Endodermal cell (in vitro differentiated cells): ENCODE measurements around the gene PTPMT1. TPM values are rescaled to one million over a fixed set of nuclear protein-coding genes. Genes with fewer than 3 reads are reported as not detected.

ENCODE experiments used
- DNase-seq: peaks from one replicate; pipeline ENCODE4 v3.0.0-alpha.2; 2017
- H3K27ac ChIP-seq: 2 replicates; pipeline ENCODE4 v1.5.1; 2013; ENCODE audit warnings: mild to moderate bottlenecking, low read depth, low read length, moderate library complexity
- H3K27me3 ChIP-seq: 2 replicates; pipeline ENCODE4 v1.6.1; 2013; ENCODE audit warnings: mild to moderate bottlenecking, low read length, moderate library complexity; ENCODE audit not compliant: insufficient read depth, control insufficient read depth, poor library complexity, severe bottlenecking
- H3K36me3 ChIP-seq: 2 replicates; pipeline ENCODE4 v1.7.0; 2013; ENCODE audit warnings: mild to moderate bottlenecking, low read length, moderate library complexity; ENCODE audit not compliant: control insufficient read depth, insufficient read depth
- H3K4me1 ChIP-seq: one replicate; pipeline ENCODE4 v1.7.0; 2013; ENCODE audit warnings: low read length; ENCODE audit not compliant: control insufficient read depth, insufficient read depth
- H3K4me3 ChIP-seq: 2 replicates; pipeline ENCODE4 v1.5.1; 2013; ENCODE audit warnings: mild to moderate bottlenecking, low read length, moderate library complexity
- H3K9ac ChIP-seq: 2 replicates; pipeline ENCODE4 v1.6.1; 2013; ENCODE audit warnings: mild to moderate bottlenecking, low read length, moderate library complexity; ENCODE audit not compliant: poor library complexity, severe bottlenecking; ENCODE audit errors: extremely low read depth
- H3K9me3 ChIP-seq: 2 replicates; pipeline ENCODE4 v1.6.1; 2013; ENCODE audit warnings: mild to moderate bottlenecking, low read length, moderate library complexity; ENCODE audit not compliant: control insufficient read depth
- H3K27ac Mint-ChIP-seq: 2 replicates; pipeline ENCODE4 v1.8.0; 2020; ENCODE audit warnings: mixed read lengths
- H3K27me3 Mint-ChIP-seq: 2 replicates; pipeline ENCODE4 v1.8.0; 2021; ENCODE audit warnings: mild to moderate bottlenecking, mixed read lengths; ENCODE audit not compliant: insufficient read depth
- H3K36me3 Mint-ChIP-seq: 2 replicates; pipeline ENCODE4 v1.8.0; 2020; ENCODE audit warnings: low read depth, mixed read lengths
- H3K4me1 Mint-ChIP-seq: 2 replicates; pipeline ENCODE4 v1.8.0; 2020; ENCODE audit warnings: mixed read lengths
- H3K4me3 Mint-ChIP-seq: 2 replicates; pipeline ENCODE4 v1.8.0; 2020; ENCODE audit warnings: mild to moderate bottlenecking, moderate library complexity, mixed read lengths
- H3K9me3 Mint-ChIP-seq: 2 replicates; pipeline ENCODE4 v1.8.0; 2020; ENCODE audit warnings: mild to moderate bottlenecking, mixed read lengths
- WGBS, 2 experiments: methylation state at CpG; one replicate each; pipeline versions ENCODE4 v1.1.5 to v1.1.7; 2013; ENCODE audit warnings: missing lambda C conversion rate in 2 of 2, mixed read lengths in 1 of 2; ENCODE audit not compliant: insufficient coverage in 1 of 2, insufficient read length in 1 of 2; 5-methylcytosine and 5-hydroxymethylcytosine counted together
- total RNA-seq, 2 donors: library from RNA; stranded (reverse); fragmentation: NEBNext Ultra II Directional in 1 of 2; extraction: Animal tissue kit (Norgen Biotek cat#: 25700) in 1 of 2; gene quantifications; 2 replicates in 1 of 2; 3 replicates in 1 of 2; pipeline ENCODE4 v1.2.1, GENCODE V29; 2021
- TF ChIP-seq, protein P1 (sequence below): fragments of 200-600 bp; sonication (generic); conservative IDR thresholded peaks from 2 replicates; pipeline ENCODE4 v1.5.0; 2021; ENCODE audit warnings: antibody characterized with exemption, mild to moderate bottlenecking

The PTPMT1 gene
- total RNA-seq, 2 donors from 2014 or later, result 55.8 to 65.0 TPM

DNA sequence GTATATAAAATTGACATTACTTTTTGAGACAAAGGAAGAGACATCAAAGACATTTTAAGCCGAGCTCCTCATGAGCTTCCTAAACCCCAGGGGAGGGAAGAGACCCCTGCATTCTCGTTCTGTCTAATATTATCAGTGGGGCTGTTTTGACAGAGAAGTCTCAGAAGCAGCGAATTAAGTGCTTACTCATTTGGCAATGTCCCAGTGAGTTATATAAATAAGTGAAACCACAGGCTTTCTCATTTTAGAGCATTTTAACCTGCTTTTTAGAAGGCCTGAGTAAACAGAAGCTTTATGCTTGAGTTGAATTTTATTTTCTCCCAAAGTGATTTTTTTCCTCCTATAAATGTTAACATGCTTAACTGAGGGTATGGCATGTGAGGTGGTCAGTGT is 52.0 kb downstream of the PTPMT1 start:
- no peak overlapping the region for H3K27ac Mint-ChIP-seq
- Histone ChIP-seq H3K9me3 (no peaks in the 10 kb centered on the region), H3K4me1 (no peaks in the 10 kb centered on the region), H3K27ac (no peak overlapping the region), H3K27me3 (no peaks in the 10 kb centered on the region), H3K9ac (no peak overlapping the region), H3K4me3 (no peak overlapping the region), H3K36me3 (peaks cover 46% of the 10 kb centered on the region)
- no peaks in the 10 kb centered on the region for H3K27me3 Mint-ChIP-seq
- no peaks in the 10 kb centered on the region for H3K4me1 Mint-ChIP-seq
- DNase-seq, result no peak
- 84 to 89% methylated on average over 2 to 3 of the region's 3 CpGs for WGBS, 2 experiments
- no peak overlapping the region for H3K4me3 Mint-ChIP-seq
- H3K36me3 Mint-ChIP-seq, result peaks cover 30% of the 10 kb centered on the region
- TF ChIP-seq, protein P1, sequence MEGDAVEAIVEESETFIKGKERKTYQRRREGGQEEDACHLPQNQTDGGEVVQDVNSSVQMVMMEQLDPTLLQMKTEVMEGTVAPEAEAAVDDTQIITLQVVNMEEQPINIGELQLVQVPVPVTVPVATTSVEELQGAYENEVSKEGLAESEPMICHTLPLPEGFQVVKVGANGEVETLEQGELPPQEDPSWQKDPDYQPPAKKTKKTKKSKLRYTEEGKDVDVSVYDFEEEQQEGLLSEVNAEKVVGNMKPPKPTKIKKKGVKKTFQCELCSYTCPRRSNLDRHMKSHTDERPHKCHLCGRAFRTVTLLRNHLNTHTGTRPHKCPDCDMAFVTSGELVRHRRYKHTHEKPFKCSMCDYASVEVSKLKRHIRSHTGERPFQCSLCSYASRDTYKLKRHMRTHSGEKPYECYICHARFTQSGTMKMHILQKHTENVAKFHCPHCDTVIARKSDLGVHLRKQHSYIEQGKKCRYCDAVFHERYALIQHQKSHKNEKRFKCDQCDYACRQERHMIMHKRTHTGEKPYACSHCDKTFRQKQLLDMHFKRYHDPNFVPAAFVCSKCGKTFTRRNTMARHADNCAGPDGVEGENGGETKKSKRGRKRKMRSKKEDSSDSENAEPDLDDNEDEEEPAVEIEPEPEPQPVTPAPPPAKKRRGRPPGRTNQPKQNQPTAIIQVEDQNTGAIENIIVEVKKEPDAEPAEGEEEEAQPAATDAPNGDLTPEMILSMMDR, result peak; percentile 6
- H3K9me3 Mint-ChIP-seq, result no peaks in the 10 kb centered on the region

DNA sequence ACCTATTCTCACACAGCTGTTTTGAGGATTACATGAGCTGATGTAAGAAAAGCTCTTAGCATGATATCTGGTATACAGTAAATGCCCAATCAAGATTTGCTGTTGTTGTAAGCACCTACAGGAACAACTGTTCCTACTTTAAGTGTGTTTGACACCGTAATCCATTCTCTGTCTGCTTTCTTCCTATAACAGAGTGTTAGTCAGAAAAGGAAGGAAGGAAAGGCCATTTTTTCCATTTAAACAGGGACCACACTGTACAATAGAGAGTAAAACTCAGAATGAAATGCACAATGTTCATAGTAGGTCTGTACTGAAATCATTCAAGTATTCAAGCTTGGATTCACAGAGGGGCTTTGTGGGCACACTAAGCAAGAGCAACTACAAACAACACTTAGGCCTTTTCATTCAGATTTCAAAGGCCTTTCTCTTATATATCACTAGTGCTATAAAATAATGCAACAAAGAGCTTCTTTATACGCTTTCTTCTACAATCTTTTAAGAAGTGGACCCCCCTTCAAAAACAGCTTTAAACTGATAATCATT is 55.5 kb downstream of the PTPMT1 start:
- Histone ChIP-seq H3K27me3 (no peaks in the 10 kb centered on the region), H3K9me3 (no peaks in the 10 kb centered on the region), H3K4me1 (no peaks in the 10 kb centered on the region), H3K27ac (peak overlapping the region; percentile 38), H3K9ac (no peak overlapping the region), H3K36me3 (peaks cover 75% of the 10 kb centered on the region), H3K4me3 (no peak overlapping the region)
- no peak overlapping the region for H3K27ac Mint-ChIP-seq
- TF ChIP-seq, protein P1, result no peak
- H3K4me3 Mint-ChIP-seq, result no peak overlapping the region
- H3K36me3 Mint-ChIP-seq, result peaks cover 45% of the 10 kb centered on the region
- no peaks in the 10 kb centered on the region for H3K4me1 Mint-ChIP-seq
- H3K27me3 Mint-ChIP-seq, result no peaks in the 10 kb centered on the region
- H3K9me3 Mint-ChIP-seq, result no peaks in the 10 kb centered on the region
- DNase-seq, result no peak
- 89 to 100% methylated on average over 2 of the region's 2 CpGs for WGBS, 2 experiments

Other genes starting within 250 kb of the PTPMT1 start
- under 1 TPM in 1 of 2 donors, not detected in 1; 0.07 TPM for gene MYBPC3, start 212.9 kb upstream of the PTPMT1 start, total RNA-seq
- gene SPI1, start 187.1 kb upstream of the PTPMT1 start, total RNA-seq, result not detected
- 10 to 100 TPM; 34.7 to 40.4 TPM for gene SLC39A13, start 157.0 kb upstream of the PTPMT1 start, total RNA-seq
- 100 to 1,000 TPM; 152 to 175 TPM for gene PSMC3, start 139.2 kb upstream of the PTPMT1 start, total RNA-seq
- under 1 TPM; 0.40 to 0.64 TPM for gene RAPSN, start 116.5 kb upstream of the PTPMT1 start, total RNA-seq
- gene CELF1, start 12.5 kb upstream of the PTPMT1 start, total RNA-seq, result 100 to 1,000 TPM; 202 to 205 TPM
- 10 to 100 TPM; 13.7 to 14.8 TPM for gene KBTBD4, start 13.4 kb downstream of the PTPMT1 start, total RNA-seq
- gene NDUFS3, start 13.5 kb downstream of the PTPMT1 start, total RNA-seq, result 100 to 1,000 TPM; 104 to 106 TPM
- under 1 TPM in 1 of 2 donors, not detected in 1; 0.20 TPM for gene FAM180B, start 21.1 kb downstream of the PTPMT1 start, total RNA-seq
- gene C1QTNF4, start 28.8 kb downstream of the PTPMT1 start, total RNA-seq, result 10 to 100 TPM in 1 of 2 donors, 1 to 10 TPM in 1; 6.9 to 10.5 TPM
- 100 to 1,000 TPM; 123 to 147 TPM for gene MTCH2, start 77.0 kb downstream of the PTPMT1 start, total RNA-seq
- gene AGBL2, start 149.8 kb downstream of the PTPMT1 start, total RNA-seq, result 1 to 10 TPM; 5.0 to 8.7 TPM
- 100 to 1,000 TPM; 118 to 141 TPM for gene FNBP4, start 201.7 kb downstream of the PTPMT1 start, total RNA-seq